Measurements from ENCODE around the gene RERE.

Gene RERE

GRCh38 chr1:8392522-8392921, 424.9 kb downstream of the RERE start:
- TF ChIP-seq, protein P1, sequence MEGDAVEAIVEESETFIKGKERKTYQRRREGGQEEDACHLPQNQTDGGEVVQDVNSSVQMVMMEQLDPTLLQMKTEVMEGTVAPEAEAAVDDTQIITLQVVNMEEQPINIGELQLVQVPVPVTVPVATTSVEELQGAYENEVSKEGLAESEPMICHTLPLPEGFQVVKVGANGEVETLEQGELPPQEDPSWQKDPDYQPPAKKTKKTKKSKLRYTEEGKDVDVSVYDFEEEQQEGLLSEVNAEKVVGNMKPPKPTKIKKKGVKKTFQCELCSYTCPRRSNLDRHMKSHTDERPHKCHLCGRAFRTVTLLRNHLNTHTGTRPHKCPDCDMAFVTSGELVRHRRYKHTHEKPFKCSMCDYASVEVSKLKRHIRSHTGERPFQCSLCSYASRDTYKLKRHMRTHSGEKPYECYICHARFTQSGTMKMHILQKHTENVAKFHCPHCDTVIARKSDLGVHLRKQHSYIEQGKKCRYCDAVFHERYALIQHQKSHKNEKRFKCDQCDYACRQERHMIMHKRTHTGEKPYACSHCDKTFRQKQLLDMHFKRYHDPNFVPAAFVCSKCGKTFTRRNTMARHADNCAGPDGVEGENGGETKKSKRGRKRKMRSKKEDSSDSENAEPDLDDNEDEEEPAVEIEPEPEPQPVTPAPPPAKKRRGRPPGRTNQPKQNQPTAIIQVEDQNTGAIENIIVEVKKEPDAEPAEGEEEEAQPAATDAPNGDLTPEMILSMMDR (conservative IDR thresholded peaks at IDR 0.05): no peak
- no peak for TF ChIP-seq ZFX (IDR thresholded peaks at IDR 0.05)
- H3K27ac ChIP-seq: no peak overlapping the region

DNA sequence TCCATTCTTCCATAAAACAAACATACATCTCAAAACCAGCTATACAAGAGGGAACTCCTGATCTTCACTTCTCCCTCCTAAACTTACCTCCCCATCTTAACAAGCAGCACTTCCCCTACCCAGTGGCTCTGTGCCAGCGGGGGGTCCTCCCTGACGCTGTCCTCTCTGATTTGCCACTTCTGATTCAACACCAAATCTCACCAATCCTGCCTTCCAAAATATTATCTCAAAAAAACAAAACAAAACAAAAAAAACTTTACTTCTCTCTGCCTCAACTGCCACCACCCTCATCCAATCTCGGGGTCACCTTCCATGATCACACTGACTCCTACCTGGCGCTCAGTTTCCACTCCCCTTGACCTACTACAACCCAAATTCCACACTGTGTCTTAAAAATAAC, 426.7 kb downstream of the RERE start:
- no peak for TF ChIP-seq ZFX (IDR thresholded peaks at IDR 0.05)
- TF ChIP-seq, protein P1 (conservative IDR thresholded peaks at IDR 0.05): no peak
- no peak overlapping the region for H3K27ac ChIP-seq

- TF ChIP-seq, protein P1 (conservative IDR thresholded peaks at IDR 0.05): no peak
- TF ChIP-seq ZFX (IDR thresholded peaks at IDR 0.05): no peak
Observed at GRCh38 chr1:8389958-8390535, 427.4 kb downstream of the RERE start.

GRCh38 chr1:8388732-8389562, 428.5 kb downstream of the RERE start:
- H3K27ac ChIP-seq: no peak overlapping the region
- TF ChIP-seq, protein P1 (conservative IDR thresholded peaks at IDR 0.05): no peak
- TF ChIP-seq ZFX (IDR thresholded peaks at IDR 0.05): no peak

More at GRCh38 chr1:8389958-8390535, 427.4 kb downstream of the RERE start:
- no peak overlapping the region for H3K27ac ChIP-seq

- TF ChIP-seq, protein P1 (conservative IDR thresholded peaks at IDR 0.05): no peak
- no peak for TF ChIP-seq ZFX (IDR thresholded peaks at IDR 0.05)
Observed at GRCh38 chr1:8386247-8386646, 431.2 kb downstream of the RERE start.

GRCh38 chr1:8384577-8384976, 432.9 kb downstream of the RERE start:
- H3K27ac ChIP-seq: no peak overlapping the region
- TF ChIP-seq, protein P1 (conservative IDR thresholded peaks at IDR 0.05): no peak
- TF ChIP-seq ZFX (IDR thresholded peaks at IDR 0.05): no peak

More at GRCh38 chr1:8386247-8386646, 431.2 kb downstream of the RERE start:
- H3K27ac ChIP-seq: no peak overlapping the region

DNA sequence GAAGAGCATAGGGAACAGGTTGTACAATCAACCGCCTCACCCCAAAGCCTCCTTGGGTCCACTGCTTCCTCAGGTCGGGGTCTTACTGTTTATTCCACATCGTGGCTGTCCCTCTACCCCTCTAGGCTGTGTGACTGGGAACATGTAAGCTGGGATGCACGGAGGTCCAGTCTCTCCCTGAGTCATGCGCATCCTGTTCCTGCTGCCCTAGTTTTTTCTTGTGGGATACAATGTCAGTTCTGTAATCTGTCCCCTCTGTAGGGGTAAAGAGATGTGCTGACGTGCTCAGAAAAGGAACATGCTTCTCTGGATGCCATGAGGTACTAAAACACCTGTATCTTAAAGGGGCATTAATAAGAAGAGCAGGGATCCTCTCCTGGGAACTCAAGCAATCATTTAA, 433.4 kb downstream of the RERE start:
- TF ChIP-seq ZFX (IDR thresholded peaks at IDR 0.05): no peak
- TF ChIP-seq, protein P1 (conservative IDR thresholded peaks at IDR 0.05): no peak

More for the DNA sequence above, 433.4 kb downstream of the RERE start:
- no peak overlapping the region for H3K27ac ChIP-seq

Measured in C4-2B (cell line).